Hepatocyte (in vitro differentiated cells): ENCODE data around the gene IAPP. TPM values are rescaled to one million over a fixed set of nuclear protein-coding genes. Genes with fewer than 3 reads are reported as not detected.

Experiments
- DNase-seq: peaks from one replicate; pipeline ENCODE4 v3.0.0-alpha.2; 2016; ENCODE audit warnings: low spot score
- H2AFZ ChIP-seq: fragments of 200-600 bp; sonication (generic); 2 replicates; pipeline ENCODE4 v1.6.0; 2016; ENCODE audit warnings: antibody characterized with exemption, mild to moderate bottlenecking
- H3K27ac ChIP-seq: fragments of 200-600 bp; sonication (generic); 2 replicates; pipeline ENCODE4 v1.5.1; 2016; ENCODE audit warnings: mild to moderate bottlenecking
- H3K27me3 ChIP-seq: fragments of 200-600 bp; sonication (generic); 2 replicates; pipeline ENCODE4 v1.6.1; 2016
- H3K36me3 ChIP-seq: fragments of 200-600 bp; sonication (generic); replicated peaks from 2 replicates; pipeline ENCODE4 v1.5.1; 2016; ENCODE audit warnings: low read depth; ENCODE audit not compliant: insufficient read depth
- H3K4me1 ChIP-seq: fragments of 200-600 bp; sonication (generic); 2 replicates; pipeline ENCODE4 v1.5.1; 2016; ENCODE audit warnings: mild to moderate bottlenecking, moderate library complexity; ENCODE audit not compliant: insufficient read depth
- H3K4me2 ChIP-seq: fragments of 200-600 bp; sonication (generic); 2 replicates; pipeline ENCODE4 v1.6.0; 2016
- H3K4me3 ChIP-seq: fragments of 200-600 bp; sonication (generic); 2 replicates; pipeline ENCODE4 v1.5.1; 2016; ENCODE audit warnings: mild to moderate bottlenecking
- H3K79me2 ChIP-seq: fragments of 200-600 bp; sonication (generic); 2 replicates; pipeline ENCODE4 v1.6.0; 2017; ENCODE audit warnings: mild to moderate bottlenecking
- H3K9me2 ChIP-seq: fragments of 200-600 bp; sonication (generic); replicated peaks from 2 replicates; pipeline ENCODE4 v1.6.0; 2017; ENCODE audit warnings: mild to moderate bottlenecking; ENCODE audit not compliant: insufficient read depth
- H3K9me3 ChIP-seq: fragments of 200-600 bp; sonication (generic); 2 replicates; pipeline ENCODE4 v1.5.1; 2016; ENCODE audit warnings: low read depth, mild to moderate bottlenecking
- H4K20me1 ChIP-seq: fragments of 200-600 bp; sonication (generic); 2 replicates; pipeline ENCODE4 v1.6.0; 2016; ENCODE audit warnings: mild to moderate bottlenecking; ENCODE audit not compliant: insufficient read depth, poor library complexity, severe bottlenecking
- EZH2 ChIP-seq: fragments of 200-600 bp; sonication (generic); IDR thresholded peaks from 2 replicates; pipeline ENCODE4 v1.6.1; 2016; ENCODE audit warnings: antibody characterized with exemption, mild to moderate bottlenecking, borderline replicate concordance
- EZH2phosphoT487 ChIP-seq: fragments of 200-600 bp; sonication (generic); IDR thresholded peaks from one replicate; pipeline ENCODE4 v1.6.1; 2018; ENCODE audit warnings: antibody characterized with exemption, mild to moderate bottlenecking, low read depth, moderate library complexity; ENCODE audit not compliant: unreplicated experiment, severe bottlenecking
- WGBS: methylation state at CpG from one replicate; pipeline ENCODE4 v1.1.6; 2016; ENCODE audit warnings: low lambda C conversion rate; ENCODE audit errors: missing lambda C conversion rate; 5-methylcytosine and 5-hydroxymethylcytosine counted together
- polyA plus RNA-seq: library from polyadenylated mRNA; unstranded; fragments of >200 nt; fragmentation: Nextera tagmentation; extraction: Ambion mirVana; gene quantifications from 2 replicates; pipeline ENCODE4 v1.2.1, GENCODE V29; 2016
- total RNA-seq: library from RNA; depleted of rRNA; stranded (reverse); fragments of >200 nt; gene quantifications from 2 replicates; pipeline ENCODE4 v1.2.3, GENCODE V29; 2014
- TF ChIP-seq, protein P1 (sequence below): fragments of 200-600 bp; sonication (generic); IDR thresholded peaks from 2 replicates; pipeline ENCODE4 v1.5.1; 2016; ENCODE audit warnings: antibody characterized with exemption, mild to moderate bottlenecking; ENCODE audit not compliant: poor library complexity

IAPP gene
- total and polyA plus RNA-seq, 2 experiments from 2014 or later = not detected

DNA sequence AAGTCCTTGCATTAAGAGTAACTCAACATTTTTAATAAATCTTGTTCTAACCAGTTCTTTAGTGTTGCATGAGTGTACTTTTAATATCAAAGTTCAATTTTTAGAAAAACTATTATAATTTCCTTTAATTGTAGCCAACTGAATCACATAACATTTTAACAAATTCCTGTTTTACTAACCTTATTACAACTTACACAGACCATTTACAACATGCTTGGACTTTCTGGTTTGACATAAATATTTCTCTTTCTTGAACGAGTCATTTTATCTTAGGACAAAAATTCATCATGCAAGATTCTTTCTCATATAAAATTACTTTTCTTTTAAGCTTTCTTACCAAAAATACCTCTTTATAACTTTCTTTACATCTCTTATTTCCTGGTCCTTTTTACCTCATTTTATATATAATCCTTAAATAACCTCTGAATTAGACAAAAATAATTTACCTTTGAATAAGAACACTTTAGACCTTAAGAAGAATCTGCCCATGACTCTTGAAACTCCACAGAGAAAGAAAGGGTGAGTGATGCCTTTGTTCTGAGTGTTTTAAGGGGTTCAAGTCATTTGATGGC lies 41.9 kb upstream of the IAPP start:
- H3K4me2 ChIP-seq = no peak overlapping the region
- no peaks in the 10 kb centered on the region for H3K79me2 ChIP-seq
- no peak overlapping the region for H2AFZ ChIP-seq
- TF ChIP-seq EZH2phosphoT487 (no peak), EZH2 (no peak)
- TF ChIP-seq, protein P1, sequence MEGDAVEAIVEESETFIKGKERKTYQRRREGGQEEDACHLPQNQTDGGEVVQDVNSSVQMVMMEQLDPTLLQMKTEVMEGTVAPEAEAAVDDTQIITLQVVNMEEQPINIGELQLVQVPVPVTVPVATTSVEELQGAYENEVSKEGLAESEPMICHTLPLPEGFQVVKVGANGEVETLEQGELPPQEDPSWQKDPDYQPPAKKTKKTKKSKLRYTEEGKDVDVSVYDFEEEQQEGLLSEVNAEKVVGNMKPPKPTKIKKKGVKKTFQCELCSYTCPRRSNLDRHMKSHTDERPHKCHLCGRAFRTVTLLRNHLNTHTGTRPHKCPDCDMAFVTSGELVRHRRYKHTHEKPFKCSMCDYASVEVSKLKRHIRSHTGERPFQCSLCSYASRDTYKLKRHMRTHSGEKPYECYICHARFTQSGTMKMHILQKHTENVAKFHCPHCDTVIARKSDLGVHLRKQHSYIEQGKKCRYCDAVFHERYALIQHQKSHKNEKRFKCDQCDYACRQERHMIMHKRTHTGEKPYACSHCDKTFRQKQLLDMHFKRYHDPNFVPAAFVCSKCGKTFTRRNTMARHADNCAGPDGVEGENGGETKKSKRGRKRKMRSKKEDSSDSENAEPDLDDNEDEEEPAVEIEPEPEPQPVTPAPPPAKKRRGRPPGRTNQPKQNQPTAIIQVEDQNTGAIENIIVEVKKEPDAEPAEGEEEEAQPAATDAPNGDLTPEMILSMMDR = no peak
- H3K9me2 ChIP-seq = no peaks in the 10 kb centered on the region
- no peak for DNase-seq
- H3K27ac ChIP-seq = no peak overlapping the region
- no peaks in the 10 kb centered on the region for H3K27me3 ChIP-seq
- no peaks in the 10 kb centered on the region for H4K20me1 ChIP-seq
- WGBS = 75% methylated on average over 1 of the region's 1 CpG
- H3K4me3 ChIP-seq = no peak overlapping the region
- H3K9me3 ChIP-seq = no peaks in the 10 kb centered on the region
- H3K4me1 ChIP-seq = no peaks in the 10 kb centered on the region
- H3K36me3 ChIP-seq = no peaks in the 10 kb centered on the region

DNA sequence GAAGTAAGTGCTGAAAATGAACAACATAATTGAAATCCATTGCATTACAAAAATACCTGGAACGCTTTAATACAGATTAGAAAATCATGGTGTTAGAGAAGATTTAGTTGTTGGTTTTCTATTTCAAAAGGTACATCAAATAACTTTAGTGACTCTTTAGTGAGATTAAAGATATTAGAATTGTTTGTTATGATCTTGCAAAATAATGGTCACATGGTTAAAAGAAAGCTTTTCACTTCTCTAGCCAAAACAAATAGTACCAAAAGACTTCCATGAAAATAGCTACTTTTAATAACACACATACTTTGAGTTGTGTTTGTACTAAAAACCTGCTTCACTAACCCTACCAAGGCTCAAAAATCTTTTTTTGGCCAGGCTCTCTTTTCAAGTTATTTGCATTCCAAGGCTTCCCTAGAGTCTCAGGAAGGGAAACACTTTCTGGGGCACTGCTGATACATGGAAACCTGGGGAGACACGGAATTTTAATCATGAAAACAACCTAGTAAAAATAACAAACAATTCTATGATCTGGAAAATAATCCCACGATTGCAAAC lies 37.9 kb upstream of the IAPP start, which contains the start of gene SLCO1A2:
Gene SLCO1A2, minus strand, starts transcription at position 147 of the 555 bp plus-strand sequence. CDS start 270 bp downstream, outside the sequence.
- no peak for TF ChIP-seq EZH2phosphoT487
- TF ChIP-seq, protein P1 = no peak
- TF ChIP-seq EZH2 = no peak

DNA sequence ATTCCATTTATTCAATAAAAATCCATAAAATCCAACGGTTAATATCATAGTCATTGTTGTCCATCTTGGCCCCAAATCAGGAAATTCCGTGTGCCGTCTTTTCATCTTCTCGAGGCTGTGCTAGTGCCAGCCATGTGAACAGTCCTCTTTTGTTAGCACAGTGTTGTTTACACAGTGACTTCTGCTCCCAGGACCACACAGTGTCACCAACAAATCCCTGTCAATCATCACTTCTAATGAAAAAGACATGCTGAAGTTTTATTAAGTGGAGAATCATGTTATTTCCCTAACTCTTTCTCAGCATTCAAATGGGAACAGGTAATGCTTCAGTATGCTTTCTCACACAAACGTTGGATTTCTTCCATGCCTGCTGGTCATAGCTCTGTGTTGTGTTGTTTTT lies 36.0 kb upstream of the IAPP start:
- no peak for DNase-seq
- Histone ChIP-seq H3K79me2 (no peaks in the 10 kb centered on the region), H3K27ac (no peak overlapping the region), H3K9me3 (no peaks in the 10 kb centered on the region), H2AFZ (no peak overlapping the region), H3K4me2 (no peak overlapping the region), H3K4me1 (no peaks in the 10 kb centered on the region), H3K36me3 (no peaks in the 10 kb centered on the region), H3K4me3 (no peak overlapping the region), H4K20me1 (no peaks in the 10 kb centered on the region), H3K27me3 (no peaks in the 10 kb centered on the region), H3K9me2 (no peaks in the 10 kb centered on the region)
- WGBS = 77% methylated on average over 5 of the region's 5 CpGs
- TF ChIP-seq EZH2 (no peak), EZH2phosphoT487 (no peak)
- TF ChIP-seq, protein P1 = no peak

More for the DNA sequence above, 37.9 kb upstream of the IAPP start, which contains the start of gene SLCO1A2:
- no peaks in the 10 kb centered on the region for H3K4me1 ChIP-seq
- no peak within 1 kb of the TSS for H2AFZ ChIP-seq
- no peak within 1 kb of the TSS for H3K4me2 ChIP-seq
- H4K20me1 ChIP-seq = no peaks in the 10 kb centered on the region
- no peak for DNase-seq
- WGBS = 76% methylated on average over 3 of the region's 3 CpGs
- H3K9me2 ChIP-seq = no peaks in the 10 kb centered on the region
- no peak within 1 kb of the TSS for H3K27ac ChIP-seq
- H3K9me3 ChIP-seq = no peaks in the 10 kb centered on the region
- H3K79me2 ChIP-seq = no peaks in the 10 kb centered on the region
- H3K36me3 ChIP-seq = no peaks in the 10 kb centered on the region
- H3K27me3 ChIP-seq = no peaks in the 10 kb centered on the region
- H3K4me3 ChIP-seq = no peak within 1 kb of the TSS
